ENCODE results near the gene TMCO6.

Gene TMCO6

GRCh38 chr5:140674211-140674610, 35.0 kb downstream of the TMCO6 start:
- no peak for DNase-seq

- DNase-seq: no peak
These were observed 35.4 kb downstream of the TMCO6 start for GRCh38 chr5:140674629-140675028.

- DNase-seq: no peak
These were observed 38.7 kb downstream of the TMCO6 start for GRCh38 chr5:140677947-140678346.

GRCh38 chr5:140678993-140679392, 39.7 kb downstream of the TMCO6 start:
- DNase-seq: peak; percentile 94

- DNase-seq: no peak
These were observed 51.2 kb downstream of the TMCO6 start for GRCh38 chr5:140690376-140690932.

- peak; percentile 98 for DNase-seq
These were observed 52.0 kb downstream of the TMCO6 start, which contains the start of the genes HARS1 and HARS2 for GRCh38 chr5:140690941-140691924. Gene HARS1, minus strand, starts transcription at chr5:140691370. Its CDS starts 66 bp downstream, at chr5:140691304. Gene HARS2, plus strand, starts transcription at chr5:140691455. Its CDS starts 194 bp downstream, at chr5:140691649.

- no peak for DNase-seq
These were observed 55.0 kb downstream of the TMCO6 start for GRCh38 chr5:140694276-140694675.
